ENCODE results near the gene SWT1. TPM values are rescaled to one million over a fixed set of nuclear protein-coding genes. Genes with fewer than 3 reads are reported as not detected.
"Not testable (repeated sequence)": the region's sequence is repeated elsewhere in the genome, so short reads cannot be mapped to it uniquely, and the experiment has no call there.

The SWT1 gene
- total RNA-seq, 1 donor from 2014 or later, result 2.4 TPM

DNA sequence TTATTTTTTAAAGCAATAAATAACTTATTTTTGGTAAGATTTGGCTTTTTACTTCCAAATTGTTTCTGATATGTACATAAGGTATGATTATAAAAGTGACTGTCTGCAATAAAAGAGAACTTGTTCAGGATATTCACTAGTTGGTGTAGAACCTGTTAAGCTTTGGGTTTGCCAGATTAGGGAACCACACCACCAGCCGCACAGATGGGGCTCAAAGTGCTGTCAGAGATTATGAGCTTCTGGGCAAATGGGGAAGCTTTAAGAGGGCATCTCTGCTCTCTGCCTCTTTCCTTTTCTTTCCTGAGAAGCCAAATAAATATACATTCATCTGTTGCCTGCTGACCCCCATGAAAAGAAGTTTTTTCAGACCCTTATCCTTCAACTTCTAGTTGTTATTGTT lies 134.7 kb downstream of the SWT1 start:
- no peak for ATAC-seq

DNA sequence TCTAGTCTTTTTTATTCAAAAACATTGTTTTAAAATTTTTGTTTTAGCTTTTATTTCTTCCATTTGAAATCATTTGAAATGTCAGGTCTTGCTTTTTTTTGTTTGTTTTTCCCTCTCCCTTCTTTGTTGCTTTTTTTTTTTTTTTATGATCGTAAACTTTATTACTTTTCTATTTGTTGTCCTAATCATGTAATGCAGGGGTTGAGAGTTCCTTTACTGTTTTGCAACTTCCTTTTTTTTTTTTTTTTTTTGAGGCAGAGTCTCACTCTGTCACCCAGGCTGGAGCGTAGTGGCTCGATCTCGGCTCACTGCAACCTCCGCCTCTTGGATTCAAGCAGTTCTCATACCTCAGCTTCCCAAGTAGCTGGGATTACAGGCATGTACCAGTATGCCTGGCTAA lies 135.3 kb downstream of the SWT1 start:
- ATAC-seq, result no peak

DNA sequence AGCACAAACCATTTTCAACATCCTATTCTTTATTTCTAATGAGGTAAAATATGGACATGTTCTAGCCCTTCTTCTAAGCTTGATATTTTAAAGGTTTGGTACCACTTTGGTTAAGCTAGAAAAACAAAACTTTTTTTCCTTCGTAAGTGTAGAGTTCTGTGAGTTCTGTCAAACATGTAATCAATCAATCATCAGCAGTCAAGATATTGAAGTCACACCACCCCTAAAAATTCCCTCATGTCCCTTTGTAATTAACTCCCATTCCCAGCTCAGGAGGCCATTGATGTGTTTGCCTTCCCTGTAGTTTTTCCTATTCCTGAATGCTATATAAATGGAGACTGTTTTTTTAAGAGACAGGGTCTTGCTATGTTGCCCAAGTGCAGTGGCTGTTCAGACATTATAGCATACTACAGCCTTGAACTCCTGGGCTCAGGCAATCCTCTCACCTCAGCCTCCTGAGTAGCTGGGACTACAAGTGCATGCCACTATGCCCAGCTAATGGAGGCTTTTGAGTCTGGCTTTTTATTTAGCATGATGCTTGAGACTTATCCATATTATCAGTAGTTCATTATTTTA lies 137.1 kb downstream of the SWT1 start:
- no peak for ATAC-seq

DNA sequence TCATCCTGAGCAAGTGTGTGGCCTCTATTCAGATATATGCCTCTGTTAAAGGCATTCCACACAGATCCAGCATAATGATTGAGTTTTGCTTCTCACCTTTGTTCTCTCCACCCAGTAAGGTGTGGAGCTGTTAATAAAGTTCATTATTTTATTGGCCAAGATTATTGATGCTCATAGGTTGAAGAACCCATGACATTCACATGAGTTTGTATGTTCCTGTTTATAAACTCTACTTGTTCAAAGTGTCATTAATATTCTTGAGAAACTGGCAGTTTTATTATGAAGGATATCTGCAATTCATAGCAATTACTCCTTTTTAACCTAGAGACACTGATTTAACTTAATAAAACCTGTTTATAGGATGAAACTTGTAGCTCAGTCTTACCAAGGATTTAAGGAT lies 138.1 kb downstream of the SWT1 start:
- no peak for ATAC-seq

DNA sequence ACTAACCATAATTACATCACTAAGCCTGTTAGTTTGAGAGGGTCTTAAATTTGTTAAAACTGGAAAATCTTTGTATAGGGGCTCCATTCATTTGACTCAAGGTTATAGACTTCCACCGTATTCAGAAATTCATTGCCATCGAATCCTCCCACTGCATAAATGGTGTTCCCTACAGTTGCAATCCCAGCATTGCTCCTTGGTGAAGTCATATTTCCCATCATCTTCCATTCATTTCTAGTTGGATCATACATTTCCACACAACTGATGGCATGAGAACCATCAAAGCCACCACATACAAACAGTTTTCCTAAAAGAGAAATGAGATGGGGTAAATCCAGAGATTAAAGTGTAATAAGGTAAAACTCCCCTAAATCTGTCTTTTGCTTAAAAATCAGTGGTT lies 141.0 kb downstream of the SWT1 start:
- ATAC-seq, result no peak

DNA sequence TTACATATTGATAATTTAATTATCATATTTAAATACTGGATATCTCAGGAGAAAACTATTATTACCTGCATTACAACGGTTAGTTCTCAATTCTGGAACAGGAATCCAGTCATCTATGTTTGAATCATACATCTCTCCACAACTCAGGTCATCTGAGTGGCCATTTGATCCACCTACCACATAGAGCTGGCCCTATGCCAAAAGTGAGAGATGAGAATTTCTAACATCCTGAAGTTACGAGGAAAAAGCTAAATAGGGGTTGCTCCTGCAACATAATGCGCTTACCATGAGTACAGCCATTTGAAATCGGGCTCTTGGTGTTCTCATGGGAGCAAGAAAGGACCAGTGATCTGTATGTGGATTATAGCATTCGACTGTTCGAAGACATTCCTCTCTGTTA lies 143.2 kb downstream of the SWT1 start:
- ATAC-seq, result no peak

DNA sequence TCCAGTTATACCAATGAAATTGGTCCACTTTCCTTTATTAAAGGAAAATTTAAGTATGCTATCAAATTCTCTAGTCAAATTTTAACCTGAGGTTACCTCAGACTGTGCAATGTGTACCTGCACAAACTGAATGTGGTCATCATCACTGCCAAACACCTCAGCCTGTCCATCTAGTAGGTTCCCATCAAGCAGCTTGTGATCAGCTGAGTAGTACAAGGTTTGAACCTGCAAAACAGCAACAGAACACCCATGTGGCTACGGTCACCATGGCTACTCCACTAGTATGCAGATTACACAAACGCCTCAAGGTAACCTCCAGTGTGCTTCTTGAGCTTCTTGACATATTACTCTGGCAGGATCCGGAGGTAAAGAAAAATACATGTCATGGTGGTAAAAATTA lies 148.5 kb downstream of the SWT1 start:
- no peak for ATAC-seq

DNA sequence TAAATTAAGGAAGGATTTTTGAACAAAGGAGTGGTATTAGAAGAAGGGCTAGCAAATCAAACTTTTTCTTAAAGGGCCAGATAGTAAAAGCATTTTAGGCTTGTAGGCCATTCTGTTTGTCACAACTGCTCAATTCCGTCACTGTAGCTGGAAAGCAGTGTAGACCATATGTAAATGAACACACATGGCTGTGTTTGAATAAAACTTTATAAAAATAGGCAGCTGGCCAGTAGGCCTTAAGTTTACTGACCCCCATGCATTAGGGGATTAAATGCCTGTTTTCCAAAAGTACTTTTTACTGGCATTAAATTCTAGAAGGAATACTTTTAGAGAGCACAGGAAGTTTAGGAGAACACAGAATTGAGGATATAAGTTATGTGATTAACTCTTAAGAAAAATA lies 151.2 kb downstream of the SWT1 start:
- ATAC-seq, result no peak

DNA sequence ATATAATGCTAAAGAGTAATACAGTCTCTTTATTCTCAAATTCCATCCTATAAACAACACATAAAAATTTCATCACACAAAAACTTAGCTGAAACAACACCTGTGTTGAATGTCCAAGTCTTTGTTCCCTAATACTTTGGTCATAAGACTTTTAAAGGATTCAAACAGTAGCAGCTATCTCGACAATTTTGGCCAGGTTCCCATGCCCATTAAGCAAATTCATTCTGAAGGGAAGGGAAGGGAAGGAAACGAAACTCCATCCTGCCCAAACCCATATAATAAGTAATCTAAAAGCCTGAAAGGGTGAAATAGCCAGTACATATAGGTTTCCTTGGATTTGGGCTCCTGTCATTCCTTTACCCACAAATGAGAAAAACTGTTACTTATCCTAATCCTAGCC lies 152.6 kb downstream of the SWT1 start:
- ATAC-seq, result no peak

DNA sequence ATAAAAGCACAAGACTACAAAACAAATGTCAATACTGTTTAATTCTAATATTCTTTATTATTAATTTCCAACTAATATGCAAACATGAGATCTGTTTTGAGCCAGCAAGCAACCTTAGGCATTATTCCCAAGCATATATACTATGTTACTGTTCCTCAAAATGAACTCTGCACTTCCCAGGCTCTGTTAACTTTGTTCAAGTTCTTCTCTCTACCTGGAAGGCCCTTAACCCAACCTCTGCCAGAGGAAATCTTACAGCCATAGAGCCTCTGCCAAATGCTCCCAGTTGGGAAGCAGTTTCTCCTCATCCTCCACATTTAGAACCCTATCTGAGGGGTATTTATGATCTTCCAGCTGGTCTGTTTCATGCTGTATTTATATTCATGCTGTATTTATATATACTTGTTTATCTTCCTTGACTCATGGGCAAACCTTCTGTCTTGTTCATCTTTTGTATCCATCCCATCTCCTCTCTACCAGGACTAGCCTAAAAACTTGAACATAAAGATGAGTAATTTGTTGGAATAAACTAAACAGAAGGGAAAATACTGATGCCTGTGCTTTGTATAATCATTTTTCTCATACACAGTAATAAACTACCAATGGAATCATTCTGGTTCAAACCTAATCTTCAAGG lies 154.7 kb downstream of the SWT1 start:
- ATAC-seq, result no peak

DNA sequence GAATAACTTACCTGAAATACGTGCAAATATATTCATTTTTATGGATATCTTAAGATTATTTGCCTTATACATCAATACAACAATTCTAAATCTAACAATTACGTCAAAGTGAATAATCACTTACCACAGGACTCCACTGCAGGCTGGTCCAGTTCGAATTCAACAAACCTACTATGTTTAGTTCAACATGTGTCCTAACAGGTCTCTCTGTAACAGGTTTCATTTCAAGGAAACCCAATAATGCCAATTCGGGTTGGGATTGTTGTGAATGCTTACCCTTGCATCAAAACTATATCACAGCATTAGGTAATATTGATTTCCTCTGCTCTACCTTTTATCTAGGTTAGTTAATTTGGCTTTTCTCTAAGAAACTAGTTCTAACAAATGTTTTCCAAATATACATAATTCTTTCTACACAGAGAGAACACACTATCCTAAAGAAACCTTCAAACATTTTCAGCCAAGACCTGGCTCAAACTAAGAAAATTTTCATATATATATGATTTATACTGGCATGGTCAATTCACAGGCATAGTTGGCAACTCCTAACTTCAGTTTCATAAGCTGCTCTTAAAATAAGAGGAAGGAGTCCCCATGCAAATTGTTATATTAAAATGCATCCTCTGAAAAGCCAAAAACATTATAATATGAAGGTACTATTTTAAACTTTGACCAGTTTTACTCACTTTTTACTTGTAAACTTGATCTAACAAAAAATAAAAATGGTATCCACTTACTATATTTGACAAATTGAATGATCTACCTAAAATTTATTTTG lies 155.6 kb downstream of the SWT1 start:
- no peak for ATAC-seq

DNA sequence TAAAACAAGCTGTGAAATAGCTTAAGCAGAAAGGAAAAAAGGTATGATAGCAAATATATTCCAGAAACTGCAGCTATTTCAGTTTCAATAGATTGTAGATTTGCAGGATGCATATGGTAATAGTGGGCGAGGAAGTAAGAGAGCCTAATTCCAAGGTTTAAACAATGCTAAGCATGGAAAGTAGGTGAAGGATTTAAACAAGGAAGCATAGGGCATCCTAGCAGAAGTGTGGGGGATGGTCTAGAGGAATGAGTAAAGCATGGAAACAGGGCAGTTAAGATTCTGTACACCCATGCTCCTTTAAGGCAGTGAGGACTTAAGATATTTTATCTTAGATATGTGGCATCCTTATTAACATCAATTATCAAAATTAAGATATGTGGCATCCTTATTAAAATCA lies 157.4 kb downstream of the SWT1 start:
- no peak for ATAC-seq

DNA sequence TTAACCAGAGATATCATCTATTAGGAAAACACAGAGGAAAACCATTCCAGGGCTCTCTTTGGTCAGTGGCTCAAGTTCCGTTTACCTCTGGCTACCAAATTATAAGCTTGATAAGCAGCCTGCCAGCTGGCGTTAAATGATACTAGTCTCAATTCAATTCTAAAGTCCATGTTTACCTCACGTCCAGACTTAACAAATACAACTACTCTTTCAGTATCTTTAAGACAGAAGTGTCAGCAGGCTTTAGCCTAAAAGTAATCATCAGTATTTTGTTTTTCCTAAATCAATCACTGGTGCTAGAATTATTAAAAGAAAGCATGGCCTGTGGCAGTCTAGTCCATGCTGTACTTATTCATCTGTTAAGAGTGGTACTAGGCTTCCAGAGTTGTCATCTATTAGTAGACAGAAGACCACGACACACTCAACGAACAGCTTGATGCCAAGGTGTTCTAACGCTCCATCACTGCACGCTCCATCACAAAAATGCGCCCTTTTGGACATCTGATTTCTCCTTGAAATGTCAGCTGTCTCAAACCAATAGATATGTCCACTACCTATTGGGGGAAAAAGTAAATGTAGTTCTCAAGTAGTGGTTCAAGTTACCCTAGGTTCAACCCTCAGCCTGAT lies 158.6 kb downstream of the SWT1 start:
- ATAC-seq, result no peak

DNA sequence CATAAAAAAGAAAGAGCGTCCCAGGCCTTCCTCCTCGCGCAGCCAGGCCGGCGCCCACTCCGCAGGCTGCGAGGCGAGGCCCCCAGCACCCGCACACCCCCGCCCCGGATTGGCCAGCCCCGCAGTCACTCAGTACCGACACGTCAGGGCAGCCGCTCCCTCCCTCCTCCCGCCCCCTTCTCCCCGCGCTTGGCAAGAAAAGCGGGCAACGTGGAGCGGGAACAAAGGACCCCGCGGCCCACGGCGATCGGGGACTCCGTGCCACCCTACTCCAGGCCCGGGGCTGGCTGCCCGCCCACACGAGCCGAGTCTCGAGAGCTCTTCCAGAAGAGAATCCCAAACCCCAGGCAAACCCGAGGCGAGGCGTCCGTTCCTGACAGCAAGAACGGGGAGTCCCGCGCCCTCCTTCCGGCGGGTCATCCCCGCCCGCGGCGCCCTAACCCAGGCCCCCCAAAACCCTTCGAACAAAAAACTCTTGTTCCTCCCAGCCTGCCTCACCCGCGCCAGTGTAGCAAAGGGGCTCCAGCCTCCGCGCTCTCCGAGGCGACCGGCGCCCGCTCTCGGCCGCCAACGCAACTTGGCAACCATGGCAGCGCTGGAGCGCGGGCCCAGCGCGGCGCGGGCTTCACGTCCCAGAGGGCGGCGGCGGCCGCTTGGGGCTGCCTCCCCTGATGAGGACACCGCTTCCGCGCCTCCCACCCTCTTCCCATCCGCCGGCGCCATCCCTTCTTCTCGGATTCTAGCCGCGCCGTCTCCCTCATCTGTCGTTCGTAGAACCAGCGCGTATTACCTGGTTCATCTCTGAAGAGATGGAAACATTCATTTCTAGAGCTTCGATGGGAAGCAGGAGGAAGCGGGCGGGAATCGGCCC lies 159.4 kb downstream of the SWT1 start:
- peak; percentile 75 for ATAC-seq

DNA sequence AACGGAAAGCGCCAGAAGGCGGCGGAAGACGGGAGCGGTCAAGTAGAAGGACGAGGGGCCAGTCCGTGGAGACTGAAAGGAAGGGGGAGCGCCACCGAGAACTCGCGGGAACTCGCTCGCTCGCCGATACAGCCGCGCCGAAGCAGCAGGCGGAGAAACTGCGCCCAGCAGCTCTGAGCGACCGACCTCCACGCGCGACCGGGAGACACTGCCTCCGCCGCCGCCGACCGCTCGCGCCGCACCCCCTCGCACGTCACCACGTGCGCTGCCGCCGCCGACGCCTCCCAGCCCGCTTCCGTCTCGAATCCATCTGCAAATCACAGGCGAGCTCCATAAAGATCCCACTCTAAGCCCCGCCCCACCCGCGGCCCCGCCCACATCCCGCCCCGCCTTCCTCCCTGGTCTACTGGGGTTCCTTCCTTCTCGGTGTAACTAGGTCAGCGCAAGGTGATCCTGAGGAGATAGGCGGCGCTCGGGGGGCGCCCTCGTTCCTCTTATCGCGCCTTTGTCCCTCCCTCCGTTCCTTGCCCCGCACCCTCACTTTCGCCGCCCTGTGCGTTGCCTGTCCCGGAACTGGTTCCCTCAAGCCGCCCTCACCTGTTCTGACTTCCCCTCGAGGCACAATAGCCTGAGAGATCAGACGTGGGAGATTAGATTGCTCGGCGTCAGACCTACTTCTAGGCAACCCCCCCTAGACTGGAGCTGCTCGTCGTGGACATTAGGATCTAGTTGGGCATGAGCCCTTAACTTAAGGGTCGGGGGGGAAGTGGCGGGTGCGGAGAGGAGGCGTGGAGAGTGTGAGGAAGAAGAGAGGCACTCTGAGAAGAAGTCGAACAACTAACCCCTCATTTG lies 160.3 kb downstream of the SWT1 start, which contains the start of gene IVNS1ABP:
TSS of gene IVNS1ABP (minus strand) at position 210 of the 852 bp plus-strand sequence. CDS start 7,750 bp downstream, outside the sequence.
- ATAC-seq, result peak; percentile 92

DNA sequence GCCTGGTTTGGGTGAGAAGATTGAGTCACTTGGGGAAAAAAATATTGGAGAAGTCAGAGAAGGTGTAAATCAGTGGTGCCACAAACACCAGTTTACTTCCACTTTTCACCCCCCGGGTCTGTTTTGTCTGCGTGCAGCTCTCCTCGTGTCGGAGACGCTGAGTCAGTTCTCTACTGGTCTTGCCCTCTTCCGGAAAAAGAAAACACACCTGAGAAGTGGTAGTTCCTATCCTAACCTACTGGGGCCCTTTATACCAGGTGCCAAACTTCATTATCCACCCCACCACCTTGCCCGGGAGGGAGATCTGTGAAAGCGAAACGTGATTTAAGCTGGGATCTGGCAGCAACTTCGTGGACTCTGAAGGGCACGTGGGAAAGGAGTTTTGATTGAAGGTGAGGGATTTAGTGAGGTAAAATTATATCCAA lies 160.9 kb downstream of the SWT1 start:
- peak; percentile 68 for ATAC-seq

DNA sequence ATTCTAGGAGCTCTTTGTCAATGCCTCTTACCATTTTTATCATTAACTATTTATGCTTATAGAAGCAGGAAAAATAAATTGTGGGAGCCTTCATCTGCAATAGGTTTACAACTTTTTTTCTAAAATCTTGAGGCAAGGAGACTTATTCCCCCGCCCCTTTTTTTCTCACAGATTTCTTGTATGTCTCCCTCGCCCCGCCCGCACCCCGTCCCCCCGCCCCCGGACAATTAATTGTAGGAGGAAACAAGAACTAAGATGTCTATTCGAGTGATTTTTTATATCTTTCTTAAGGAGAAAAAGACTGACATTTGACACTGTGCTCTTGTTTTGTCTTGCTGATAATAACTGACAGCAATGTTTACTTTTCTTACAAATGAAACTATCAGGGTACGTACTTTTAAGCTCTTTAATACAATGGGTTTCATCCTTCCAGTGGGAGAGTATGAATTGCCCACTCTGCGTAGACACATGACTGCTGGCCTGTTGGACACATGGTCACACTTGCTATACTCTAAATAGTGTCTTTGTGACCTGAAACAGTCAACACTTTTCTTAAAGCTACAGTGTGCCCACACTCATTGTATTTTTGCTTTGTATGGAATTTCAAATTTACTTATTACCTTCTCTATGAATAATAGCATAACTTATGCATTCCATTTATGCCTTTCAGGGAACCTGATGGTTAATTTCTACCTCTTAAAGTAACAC lies 161.6 kb downstream of the SWT1 start:
- ATAC-seq, result no peak

DNA sequence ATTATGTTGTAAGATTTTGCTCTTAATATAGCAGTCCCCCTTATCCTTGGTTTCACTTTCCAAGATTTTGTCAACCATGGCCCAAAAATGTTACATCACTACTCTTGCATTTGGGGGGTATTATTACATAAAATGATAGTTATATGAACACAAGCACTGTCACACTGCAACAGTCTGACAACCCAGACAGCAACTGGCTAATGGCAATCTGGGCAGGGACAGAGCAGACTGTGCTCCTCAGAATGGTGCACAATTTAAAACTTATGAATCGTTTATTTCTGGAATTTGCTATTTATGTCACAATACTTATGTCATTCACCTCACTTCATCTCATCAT lies 162.1 kb downstream of the SWT1 start:
- ATAC-seq, result no peak

DNA sequence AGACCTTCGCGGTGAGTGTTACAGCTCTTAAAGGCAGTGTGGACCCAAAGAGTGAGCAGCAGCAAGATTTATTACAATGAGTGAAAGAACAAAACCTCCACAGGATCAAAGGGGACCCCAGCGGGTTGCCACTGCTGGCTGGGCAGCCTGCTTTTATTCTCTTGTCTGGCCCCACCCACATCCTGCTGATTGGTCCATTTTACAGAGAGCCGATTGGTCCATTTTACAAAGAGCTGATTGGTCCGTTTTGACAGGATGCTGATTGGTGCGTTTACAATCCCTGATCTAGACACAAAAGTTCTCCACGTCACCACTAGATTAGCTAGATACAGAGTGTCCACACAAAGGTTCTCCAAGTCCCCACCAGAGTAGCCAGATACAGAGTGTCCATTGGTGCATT lies 164.1 kb downstream of the SWT1 start:
- ATAC-seq, result not testable (repeated sequence)

DNA sequence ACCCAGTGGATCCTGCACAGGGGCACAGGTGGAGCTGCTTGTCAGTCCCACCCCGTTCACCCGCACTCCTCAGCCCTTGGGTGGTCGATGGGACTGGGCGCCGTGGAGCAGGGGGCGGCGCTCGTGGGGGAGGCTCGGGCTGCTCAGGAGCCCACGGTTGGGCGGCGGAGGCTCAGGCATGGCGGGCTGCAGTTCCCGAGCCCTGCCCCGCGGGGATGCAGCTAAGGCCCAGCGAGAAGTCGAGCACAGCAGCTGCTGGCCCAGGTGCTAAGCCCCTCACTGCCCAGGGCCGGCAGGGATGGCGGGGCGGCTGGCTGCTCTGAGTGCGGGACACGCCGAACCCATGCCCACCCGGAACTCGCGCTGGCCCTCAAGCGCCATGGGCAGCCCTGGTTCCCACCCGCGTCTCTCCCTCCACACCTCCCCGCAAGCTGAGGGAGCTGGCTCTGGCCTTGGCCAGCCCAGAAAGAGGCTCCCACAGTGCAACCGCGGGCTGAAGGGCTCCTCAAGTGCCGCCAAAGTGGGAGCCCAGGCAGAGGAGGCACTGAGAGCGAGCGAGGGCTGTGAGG lies 164.8 kb downstream of the SWT1 start:
- not testable (repeated sequence) for ATAC-seq

DNA sequence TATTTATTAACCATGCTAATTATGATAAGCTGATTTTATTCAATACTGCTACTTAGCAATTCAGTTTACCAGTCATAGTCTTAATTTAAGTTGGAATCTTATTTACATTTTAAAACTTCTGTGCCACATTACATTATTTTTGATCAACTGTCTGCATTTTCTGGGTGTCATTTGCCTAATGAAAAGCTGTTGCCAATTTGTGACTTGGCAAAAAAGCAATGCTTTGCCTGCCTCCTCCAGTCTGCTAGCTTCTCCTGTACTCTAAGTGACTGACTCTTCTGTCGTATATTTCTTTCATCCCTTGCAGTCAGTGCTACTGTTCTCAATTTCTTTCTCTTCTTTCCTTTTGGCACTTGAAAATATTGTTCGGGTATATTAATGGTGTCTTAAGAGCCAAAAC lies 165.7 kb downstream of the SWT1 start:
- ATAC-seq, result no peak
